ENCODE measurements around the gene ABHD12.

DNA sequence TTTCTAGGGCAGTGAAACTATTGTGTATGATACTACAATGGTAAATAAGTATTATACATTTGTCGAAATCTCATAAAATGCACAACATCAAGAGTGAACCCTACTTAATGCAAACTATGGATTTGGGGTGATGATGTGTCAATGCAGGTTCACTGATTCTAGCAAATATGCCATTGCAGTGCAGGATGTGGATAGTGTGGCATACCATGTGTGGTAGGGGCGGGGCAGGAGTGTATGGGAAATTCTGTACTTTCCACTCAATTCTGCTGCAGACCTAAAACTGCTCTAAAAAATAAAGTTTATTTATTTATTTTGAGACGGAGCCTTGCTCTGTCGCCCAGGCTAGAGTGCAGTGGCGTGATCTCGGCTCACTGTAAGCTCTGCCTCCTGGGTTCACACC is 44.3 kb downstream of the ABHD12 start:
- TF ChIP-seq, protein P1, sequence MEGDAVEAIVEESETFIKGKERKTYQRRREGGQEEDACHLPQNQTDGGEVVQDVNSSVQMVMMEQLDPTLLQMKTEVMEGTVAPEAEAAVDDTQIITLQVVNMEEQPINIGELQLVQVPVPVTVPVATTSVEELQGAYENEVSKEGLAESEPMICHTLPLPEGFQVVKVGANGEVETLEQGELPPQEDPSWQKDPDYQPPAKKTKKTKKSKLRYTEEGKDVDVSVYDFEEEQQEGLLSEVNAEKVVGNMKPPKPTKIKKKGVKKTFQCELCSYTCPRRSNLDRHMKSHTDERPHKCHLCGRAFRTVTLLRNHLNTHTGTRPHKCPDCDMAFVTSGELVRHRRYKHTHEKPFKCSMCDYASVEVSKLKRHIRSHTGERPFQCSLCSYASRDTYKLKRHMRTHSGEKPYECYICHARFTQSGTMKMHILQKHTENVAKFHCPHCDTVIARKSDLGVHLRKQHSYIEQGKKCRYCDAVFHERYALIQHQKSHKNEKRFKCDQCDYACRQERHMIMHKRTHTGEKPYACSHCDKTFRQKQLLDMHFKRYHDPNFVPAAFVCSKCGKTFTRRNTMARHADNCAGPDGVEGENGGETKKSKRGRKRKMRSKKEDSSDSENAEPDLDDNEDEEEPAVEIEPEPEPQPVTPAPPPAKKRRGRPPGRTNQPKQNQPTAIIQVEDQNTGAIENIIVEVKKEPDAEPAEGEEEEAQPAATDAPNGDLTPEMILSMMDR (IDR thresholded peaks at IDR 0.05; ENCODE audit: low read length) = no peak
- TF ChIP-seq EZH2 (IDR thresholded peaks at IDR 0.05; ENCODE audit: borderline replicate concordance, low read length) = no peak

Data from OCI-LY1 (cell line).